ENCODE measurements around the gene CLDN6. TPM values are rescaled to one million over a fixed set of nuclear protein-coding genes. Genes with fewer than 3 reads are reported as not detected.

CLDN6 gene
- total RNA-seq, 2 experiments from 2014 or later = not detected

GRCh38 chr16:3007957-3008689, 9.9 kb downstream of the CLDN6 start:
- intact Hi-C loops (cut with micrococcal nuclease; ENCODE audit: unreplicated experiment) = no loop called here
- DNase-seq (ENCODE audit: low spot score) = peak; percentile 23
- Histone ChIP-seq H2AFZ (ENCODE audit: low read length) (peak overlapping the region; percentile 53), H3K79me2 (ENCODE audit: insufficient read depth, low read depth, low read length) (no peaks in the 10 kb centered on the region), H3K9me3 (ENCODE audit: low read length) (no peaks in the 10 kb centered on the region), H3K4me2 (ENCODE audit: low read length) (peak overlapping the region; percentile 43), H3K4me1 (ENCODE audit: insufficient read depth, low read length, poor library complexity, severe bottlenecking) (peaks cover 23% of the 10 kb centered on the region), H4K20me1 (ENCODE audit: insufficient read depth, low read length) (no peaks in the 10 kb centered on the region), H3K4me3 (ENCODE audit: low read depth, low read length, poor library complexity, severe bottlenecking) (peak overlapping the region; percentile 2), H3K36me3 (ENCODE audit: insufficient read depth, low read length) (no peaks in the 10 kb centered on the region), H3K9me2 (ENCODE audit: insufficient read depth, low read length) (no peaks in the 10 kb centered on the region), H3K27ac (ENCODE audit: low read depth, low read length, poor library complexity, severe bottlenecking) (no peak overlapping the region)
- ChIA-PET POLR2A (interaction anchor here (1.3 kb wide), 1 partner anchor 12 kb away, joined by 7 read pairs; the partner anchor contains the start of gene TNFRSF12A), CTCF (ENCODE audit: unreplicated experiment) (interaction anchor here (0.7 to 1.0 kb wide), 2 partner anchors 17 to 20 kb away, joined by 3 to 5 read pairs; no protein-coding TSS in a partner anchor)
- BruUV-seq (replicated peaks) = no TSS peak
- TF ChIP-seq, protein P1, sequence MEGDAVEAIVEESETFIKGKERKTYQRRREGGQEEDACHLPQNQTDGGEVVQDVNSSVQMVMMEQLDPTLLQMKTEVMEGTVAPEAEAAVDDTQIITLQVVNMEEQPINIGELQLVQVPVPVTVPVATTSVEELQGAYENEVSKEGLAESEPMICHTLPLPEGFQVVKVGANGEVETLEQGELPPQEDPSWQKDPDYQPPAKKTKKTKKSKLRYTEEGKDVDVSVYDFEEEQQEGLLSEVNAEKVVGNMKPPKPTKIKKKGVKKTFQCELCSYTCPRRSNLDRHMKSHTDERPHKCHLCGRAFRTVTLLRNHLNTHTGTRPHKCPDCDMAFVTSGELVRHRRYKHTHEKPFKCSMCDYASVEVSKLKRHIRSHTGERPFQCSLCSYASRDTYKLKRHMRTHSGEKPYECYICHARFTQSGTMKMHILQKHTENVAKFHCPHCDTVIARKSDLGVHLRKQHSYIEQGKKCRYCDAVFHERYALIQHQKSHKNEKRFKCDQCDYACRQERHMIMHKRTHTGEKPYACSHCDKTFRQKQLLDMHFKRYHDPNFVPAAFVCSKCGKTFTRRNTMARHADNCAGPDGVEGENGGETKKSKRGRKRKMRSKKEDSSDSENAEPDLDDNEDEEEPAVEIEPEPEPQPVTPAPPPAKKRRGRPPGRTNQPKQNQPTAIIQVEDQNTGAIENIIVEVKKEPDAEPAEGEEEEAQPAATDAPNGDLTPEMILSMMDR (conservative IDR thresholded peaks at IDR 0.05; ENCODE audit: low read length) = no peak
- no peak for TF ChIP-seq EZH2phosphoT487 (IDR thresholded peaks at IDR 0.05; ENCODE audit: borderline replicate concordance, low read depth, low read length)

- ChIA-PET CTCF (ENCODE audit: unreplicated experiment) (interaction anchor here (0.7 to 1.0 kb wide), 3 partner anchors 18 to 24 kb away, joined by 3 to 5 read pairs (median 3); no protein-coding TSS in a partner anchor), POLR2A (interaction anchor here (1.3 kb wide), 1 partner anchor 13 kb away, joined by 7 read pairs; the partner anchor contains the start of gene TNFRSF12A)
- no peak for DNase-seq (ENCODE audit: low spot score)
- Histone ChIP-seq H3K79me2 (ENCODE audit: insufficient read depth, low read depth, low read length) (no peaks in the 10 kb centered on the region), H3K4me1 (ENCODE audit: insufficient read depth, low read length, poor library complexity, severe bottlenecking) (peaks cover 23% of the 10 kb centered on the region), H2AFZ (ENCODE audit: low read length) (peak overlapping the region; percentile 53), H3K27ac (ENCODE audit: low read depth, low read length, poor library complexity, severe bottlenecking) (no peak overlapping the region), H3K9me3 (ENCODE audit: low read length) (no peaks in the 10 kb centered on the region), H4K20me1 (ENCODE audit: insufficient read depth, low read length) (no peaks in the 10 kb centered on the region), H3K4me3 (ENCODE audit: low read depth, low read length, poor library complexity, severe bottlenecking) (no peak overlapping the region), H3K9me2 (ENCODE audit: insufficient read depth, low read length) (no peaks in the 10 kb centered on the region), H3K4me2 (ENCODE audit: low read length) (peak overlapping the region; percentile 43), H3K36me3 (ENCODE audit: insufficient read depth, low read length) (no peaks in the 10 kb centered on the region)
- BruUV-seq (replicated peaks) = no TSS peak
- no peak for TF ChIP-seq EZH2phosphoT487 (IDR thresholded peaks at IDR 0.05; ENCODE audit: borderline replicate concordance, low read depth, low read length)
- TF ChIP-seq, protein P1 (conservative IDR thresholded peaks at IDR 0.05; ENCODE audit: low read length) = no peak
- intact Hi-C loops (cut with micrococcal nuclease; ENCODE audit: unreplicated experiment) = no loop called here
These were observed 10.7 kb downstream of the CLDN6 start for GRCh38 chr16:3007059-3007956.
